HG03064 (cell line): ENCODE results near the gene SPOCD1.

Experiments used
- ATAC-seq: cut with Tn5 transposase; IDR thresholded peaks from one replicate; pipeline ENCODE4 v1.9.1; 2021; ENCODE audit warnings: low read depth; ENCODE audit not compliant: unreplicated experiment

SPOCD1 gene

GRCh38 chr1:31745096-31745945, 70.5 kb downstream of the SPOCD1 start:
- ATAC-seq = no peak

- no peak for ATAC-seq
Measured at GRCh38 chr1:31744165-31744888, 71.5 kb downstream of the SPOCD1 start.

- no peak for ATAC-seq
Measured at GRCh38 chr1:31742462-31743212, 73.2 kb downstream of the SPOCD1 start.
